Activated CD4-positive, alpha-beta memory T cell treated with anti-CD3 and anti-CD28 coated beads, Interleukin-2, amount 10 ng/mL, durations not matched to agents 7 days and 5 days (primary cell): ENCODE measurements around the gene HPCAL1. TPM values are rescaled to one million over a fixed set of nuclear protein-coding genes. Genes with fewer than 3 reads are reported as not detected.

ENCODE experiments used
- CTCF ChIA-PET: fragments of 350-600 bp; sonication (Branson Sonifier 250); formaldehyde crosslinking; loops from one replicate; lab custom pipeline; 2021; ENCODE audit warnings: antibody characterized with exemption, inconsistent platforms; lab: Charles Lee
- POLR2A ChIA-PET: fragments of 350-600 bp; sonication (Branson Sonifier 250); formaldehyde crosslinking; loops from one replicate; lab custom pipeline; 2021; ENCODE audit warnings: antibody characterized with exemption; lab: Charles Lee
- DNase-seq: peaks from one replicate; pipeline ENCODE4 v3.0.0-alpha.2; 2020
- H3K27ac Mint-ChIP-seq: one replicate; pipeline ENCODE4 v1.8.0; 2021; ENCODE audit warnings: mild to moderate bottlenecking, mixed read lengths
- H3K27me3 Mint-ChIP-seq: one replicate; pipeline ENCODE4 v1.8.0; 2021; ENCODE audit warnings: mixed read lengths
- H3K36me3 Mint-ChIP-seq: one replicate; pipeline ENCODE4 v1.8.0; 2021; ENCODE audit warnings: low read depth, mixed read lengths
- H3K4me1 Mint-ChIP-seq: one replicate; pipeline ENCODE4 v1.8.0; 2021; ENCODE audit warnings: mixed read lengths
- H3K4me3 Mint-ChIP-seq: one replicate; pipeline ENCODE4 v1.8.0; 2021; ENCODE audit warnings: mild to moderate bottlenecking, mixed read lengths
- H3K9me3 Mint-ChIP-seq: one replicate; pipeline ENCODE4 v1.8.0; 2021; ENCODE audit warnings: mixed read lengths
- total RNA-seq, 2 experiments: library from RNA; stranded (reverse); gene quantifications; one replicate each; pipeline ENCODE4 v1.2.3, GENCODE V29; 2021

HPCAL1 gene
- total RNA-seq, 2 experiments from 2014 or later, result 70.0 to 71.4 TPM

- Mint-ChIP-seq H3K36me3 (no peaks in the 10 kb centered on the region), H3K4me3 (no peak overlapping the region), H3K27me3 (no peaks in the 10 kb centered on the region), H3K27ac (no peak overlapping the region), H3K9me3 (no peaks in the 10 kb centered on the region), H3K4me1 (peaks cover 14% of the 10 kb centered on the region)
- ChIA-PET POLR2A (no interaction called here), CTCF (no interaction called here)
- no peak for DNase-seq
Observed at GRCh38 chr2:10372203-10372861, 69.6 kb downstream of the HPCAL1 start.

GRCh38 chr2:10372862-10373240 lies 70.1 kb downstream of the HPCAL1 start:
- no peaks in the 10 kb centered on the region for H3K36me3 Mint-ChIP-seq
- H3K27me3 Mint-ChIP-seq, result no peaks in the 10 kb centered on the region
- H3K27ac Mint-ChIP-seq, result no peak overlapping the region
- POLR2A ChIA-PET, result no interaction called here
- CTCF ChIA-PET, result no interaction called here
- H3K4me3 Mint-ChIP-seq, result no peak overlapping the region
- no peaks in the 10 kb centered on the region for H3K9me3 Mint-ChIP-seq
- DNase-seq, result no peak
- peaks cover 19% of the 10 kb centered on the region for H3K4me1 Mint-ChIP-seq

GRCh38 chr2:10373931-10374330 lies 71.2 kb downstream of the HPCAL1 start:
- Mint-ChIP-seq H3K4me1 (peaks cover 30% of the 10 kb centered on the region), H3K9me3 (no peaks in the 10 kb centered on the region), H3K36me3 (no peaks in the 10 kb centered on the region), H3K4me3 (no peak overlapping the region), H3K27me3 (no peaks in the 10 kb centered on the region), H3K27ac (no peak overlapping the region)
- DNase-seq, result no peak
- ChIA-PET POLR2A (no interaction called here), CTCF (no interaction called here)

GRCh38 chr2:10374362-10374943 lies 71.7 kb downstream of the HPCAL1 start:
- Mint-ChIP-seq H3K36me3 (no peaks in the 10 kb centered on the region), H3K27me3 (no peaks in the 10 kb centered on the region), H3K4me3 (no peak overlapping the region), H3K4me1 (peaks cover 35% of the 10 kb centered on the region), H3K27ac (no peak overlapping the region), H3K9me3 (no peaks in the 10 kb centered on the region)
- ChIA-PET POLR2A (no interaction called here), CTCF (no interaction called here)
- no peak for DNase-seq

- no peaks in the 10 kb centered on the region for H3K36me3 Mint-ChIP-seq
- ChIA-PET POLR2A (no interaction called here), CTCF (no interaction called here)
- no peaks in the 10 kb centered on the region for H3K9me3 Mint-ChIP-seq
- no peak overlapping the region for H3K4me3 Mint-ChIP-seq
- no peaks in the 10 kb centered on the region for H3K27me3 Mint-ChIP-seq
- peaks cover 46% of the 10 kb centered on the region for H3K4me1 Mint-ChIP-seq
- DNase-seq, result no peak
- H3K27ac Mint-ChIP-seq, result no peak overlapping the region
Observed at GRCh38 chr2:10375570-10376281, 73.0 kb downstream of the HPCAL1 start.

GRCh38 chr2:10377052-10377746 lies 74.5 kb downstream of the HPCAL1 start:
- H3K9me3 Mint-ChIP-seq, result no peaks in the 10 kb centered on the region
- POLR2A ChIA-PET, result no interaction called here

GRCh38 chr2:10377747-10378085 lies 75.0 kb downstream of the HPCAL1 start:
- no peak for DNase-seq
- H3K27me3 Mint-ChIP-seq, result no peaks in the 10 kb centered on the region
- H3K9me3 Mint-ChIP-seq, result no peaks in the 10 kb centered on the region
- H3K4me3 Mint-ChIP-seq, result no peak overlapping the region
- ChIA-PET POLR2A (interaction anchor here (1.3 kb wide), 1 partner anchor 46 kb away, joined by 3 read pairs; no protein-coding TSS in a partner anchor), CTCF (interaction anchor here (2.1 kb wide), 1 partner anchor 31 kb away, joined by 19 read pairs; no protein-coding TSS in a partner anchor)
- no peaks in the 10 kb centered on the region for H3K36me3 Mint-ChIP-seq
- peaks cover 65% of the 10 kb centered on the region for H3K4me1 Mint-ChIP-seq
- H3K27ac Mint-ChIP-seq, result no peak overlapping the region

More at GRCh38 chr2:10377052-10377746, 74.5 kb downstream of the HPCAL1 start:
- H3K4me3 Mint-ChIP-seq, result no peak overlapping the region
- no peak overlapping the region for H3K27ac Mint-ChIP-seq
- H3K27me3 Mint-ChIP-seq, result no peaks in the 10 kb centered on the region
- H3K4me1 Mint-ChIP-seq, result peaks cover 60% of the 10 kb centered on the region
- CTCF ChIA-PET, result no interaction called here
- no peak for DNase-seq
- no peaks in the 10 kb centered on the region for H3K36me3 Mint-ChIP-seq

GRCh38 chr2:10378189-10378588 lies 75.5 kb downstream of the HPCAL1 start:
- DNase-seq, result peak; percentile 21
- ChIA-PET POLR2A (interaction anchor here (1.3 kb wide), 1 partner anchor 47 kb away, joined by 3 read pairs; no protein-coding TSS in a partner anchor), CTCF (interaction anchor here (0.6 to 2.1 kb wide), 3 partner anchors 31 to 117 kb away, joined by 3 to 19 read pairs (median 4); no protein-coding TSS in a partner anchor)
- Mint-ChIP-seq H3K4me1 (peaks cover 70% of the 10 kb centered on the region), H3K4me3 (no peak overlapping the region), H3K27ac (no peak overlapping the region), H3K9me3 (no peaks in the 10 kb centered on the region), H3K27me3 (no peaks in the 10 kb centered on the region), H3K36me3 (no peaks in the 10 kb centered on the region)

GRCh38 chr2:10380048-10380926 lies 77.6 kb downstream of the HPCAL1 start:
- Mint-ChIP-seq H3K9me3 (no peaks in the 10 kb centered on the region), H3K4me1 (peaks cover 81% of the 10 kb centered on the region), H3K4me3 (no peak overlapping the region), H3K36me3 (no peaks in the 10 kb centered on the region), H3K27ac (no peak overlapping the region), H3K27me3 (no peaks in the 10 kb centered on the region)
- CTCF ChIA-PET, result interaction anchor here (0.9 kb wide), 1 partner anchor 17 kb away, joined by 3 read pairs; no protein-coding TSS in a partner anchor
- no peak for DNase-seq
- POLR2A ChIA-PET, result interaction anchor here (0.7 to 3.0 kb wide), 3 partner anchors 49 to 68 kb away, joined by 3 to 11 read pairs (median 3); partner anchors contain the start of gene ODC1

GRCh38 chr2:10381997-10382353 lies 79.3 kb downstream of the HPCAL1 start:
- Mint-ChIP-seq H3K4me1 (peaks cover 79% of the 10 kb centered on the region), H3K36me3 (no peaks in the 10 kb centered on the region), H3K27me3 (no peaks in the 10 kb centered on the region), H3K4me3 (no peak overlapping the region), H3K27ac (peak overlapping the region; percentile 13), H3K9me3 (no peaks in the 10 kb centered on the region)
- ChIA-PET CTCF (interaction anchor here (0.7 to 2.4 kb wide), 8 partner anchors 21 to 84 kb away, joined by 3 to 25 read pairs (median 4); partner anchors contain the start of gene HPCAL1), POLR2A (interaction anchor here (1.2 to 3.0 kb wide), 8 partner anchors 12 to 80 kb away, joined by 3 to 23 read pairs (median 8); partner anchors contain the start of genes HPCAL1 and ODC1)
- no peak for DNase-seq

- H3K27ac Mint-ChIP-seq, result peak overlapping the region; percentile 40
- DNase-seq, result peak; percentile 54
Observed at GRCh38 chr2:10382354-10383061, 79.8 kb downstream of the HPCAL1 start.

More at GRCh38 chr2:10382354-10383061, 79.8 kb downstream of the HPCAL1 start:
- H3K36me3 Mint-ChIP-seq, result no peaks in the 10 kb centered on the region
- H3K4me1 Mint-ChIP-seq, result peaks cover 74% of the 10 kb centered on the region
- ChIA-PET CTCF (interaction anchor here (0.7 to 2.4 kb wide), 10 partner anchors 20 to 450 kb away, joined by 3 to 25 read pairs (median 4); partner anchors contain the start of gene HPCAL1), POLR2A (interaction anchor here (0.6 to 3.0 kb wide), 11 partner anchors 13 to 264 kb away, joined by 3 to 23 read pairs (median 5); partner anchors contain the start of genes HPCAL1 and ODC1)
- H3K4me3 Mint-ChIP-seq, result peak overlapping the region; percentile 47
- H3K9me3 Mint-ChIP-seq, result no peaks in the 10 kb centered on the region
- no peaks in the 10 kb centered on the region for H3K27me3 Mint-ChIP-seq
